ENCODE data around the gene CCND2. TPM values are rescaled to one million over a fixed set of nuclear protein-coding genes. Genes with fewer than 3 reads are reported as not detected.
A peak's percentile ranks its signal among the peaks of the same experiment; 100 is the strongest.

CCND2 gene
- total RNA-seq, 2 donors from 2014 or later: 378 to 404 TPM

DNA sequence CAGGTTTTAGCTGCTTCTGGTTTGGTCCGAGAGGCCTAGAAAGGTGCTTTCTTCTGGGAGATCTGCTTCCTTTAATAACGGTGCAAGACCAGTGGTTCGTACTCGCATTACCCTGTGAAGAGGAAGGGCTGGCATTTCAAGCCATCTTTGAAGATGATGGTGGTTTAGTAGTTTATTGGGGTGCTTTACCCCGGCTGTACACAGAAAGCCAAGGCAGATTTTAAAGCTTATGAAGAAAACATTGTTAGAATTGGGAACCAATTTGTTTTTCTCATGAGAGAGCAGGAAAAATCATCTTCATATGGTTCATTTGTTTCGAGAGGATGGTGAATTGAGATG is 3.6 kb downstream of the CCND2 start:
- ATAC-seq (replicated peaks): no peak
- Mint-ChIP-seq H3K27ac (peak overlapping the region; percentile 98), H3K4me3 (peak overlapping the region; percentile 95), H3K4me1 (peaks cover 40% of the 10 kb centered on the region), H3K9me3 (no peaks in the 10 kb centered on the region), H3K36me3 (ENCODE audit: low read depth) (peaks cover 96% of the 10 kb centered on the region), H3K27me3 (no peaks in the 10 kb centered on the region)

DNA sequence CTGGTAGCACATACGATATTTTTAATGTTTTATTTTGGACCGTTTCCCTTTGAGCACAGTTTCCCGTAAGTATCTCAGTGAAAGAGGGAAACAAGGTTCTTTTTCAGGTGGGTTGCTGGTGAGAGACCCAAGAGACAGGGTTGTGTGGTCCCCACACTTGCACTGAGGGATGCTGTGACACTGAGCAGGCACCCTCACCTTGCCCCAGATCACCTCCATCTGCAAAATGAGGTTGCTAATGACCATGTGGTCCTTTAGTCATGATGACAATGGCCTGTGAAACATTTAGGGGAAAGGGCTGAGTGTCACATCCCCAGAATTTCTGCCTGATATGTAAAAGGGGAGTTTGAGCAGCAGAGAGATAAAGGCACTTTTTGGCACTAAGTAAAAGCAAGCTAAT is 4.3 kb downstream of the CCND2 start:
- peak overlapping the region; percentile 95 for H3K4me3 Mint-ChIP-seq
- no peaks in the 10 kb centered on the region for H3K27me3 Mint-ChIP-seq
- ATAC-seq (replicated peaks): no peak
- no peaks in the 10 kb centered on the region for H3K9me3 Mint-ChIP-seq
- H3K4me1 Mint-ChIP-seq: peaks cover 47% of the 10 kb centered on the region
- peaks cover 97% of the 10 kb centered on the region for H3K36me3 Mint-ChIP-seq (ENCODE audit: low read depth)
- peak overlapping the region; percentile 41 for H3K27ac Mint-ChIP-seq

DNA sequence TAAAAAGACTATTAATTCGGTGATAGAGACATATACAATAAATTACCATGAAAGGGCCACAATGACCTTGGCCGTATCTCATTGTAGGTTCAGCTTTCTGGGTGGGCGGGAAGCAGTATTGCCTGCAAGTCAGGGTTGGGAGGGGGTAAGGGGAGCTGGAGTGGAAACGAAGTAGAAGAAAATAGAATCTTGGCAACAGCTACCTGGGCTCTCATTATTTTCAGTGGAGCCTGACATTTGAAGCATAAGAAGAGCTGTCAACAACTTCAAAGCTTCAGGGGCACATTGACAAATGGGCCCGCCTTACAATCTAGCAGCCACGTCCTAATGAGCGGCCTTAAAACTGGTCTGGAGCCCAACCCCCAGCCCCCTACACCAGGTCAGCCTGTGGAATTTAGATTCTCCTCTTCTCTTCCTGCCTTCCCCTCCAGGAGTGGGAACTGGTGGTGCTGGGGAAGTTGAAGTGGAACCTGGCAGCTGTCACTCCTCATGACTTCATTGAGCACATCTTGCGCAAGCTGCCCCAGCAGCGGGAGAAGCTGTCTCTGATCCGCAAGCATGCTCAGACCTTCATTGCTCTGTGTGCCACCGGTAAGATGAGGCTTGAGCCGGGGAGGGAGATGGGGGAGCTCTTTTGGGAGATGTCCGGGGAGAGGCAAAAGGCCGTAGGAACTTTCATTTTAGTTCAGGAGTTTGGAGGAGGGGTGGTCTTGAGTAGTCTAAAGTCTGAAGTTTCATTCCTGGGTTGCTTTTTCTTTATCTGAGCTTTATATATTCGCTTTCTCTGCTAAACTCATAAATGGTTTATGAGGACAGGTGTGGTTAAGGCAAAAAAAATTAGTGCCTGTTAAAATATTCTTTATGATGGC is 5.0 kb downstream of the CCND2 start:
- ATAC-seq (replicated peaks): no peak
- no peaks in the 10 kb centered on the region for H3K9me3 Mint-ChIP-seq
- peaks cover 50% of the 10 kb centered on the region for H3K4me1 Mint-ChIP-seq
- peaks cover 97% of the 10 kb centered on the region for H3K36me3 Mint-ChIP-seq (ENCODE audit: low read depth)
- peak overlapping the region; percentile 95 for H3K4me3 Mint-ChIP-seq
- peak overlapping the region; percentile 82 for H3K27ac Mint-ChIP-seq
- no peaks in the 10 kb centered on the region for H3K27me3 Mint-ChIP-seq

DNA sequence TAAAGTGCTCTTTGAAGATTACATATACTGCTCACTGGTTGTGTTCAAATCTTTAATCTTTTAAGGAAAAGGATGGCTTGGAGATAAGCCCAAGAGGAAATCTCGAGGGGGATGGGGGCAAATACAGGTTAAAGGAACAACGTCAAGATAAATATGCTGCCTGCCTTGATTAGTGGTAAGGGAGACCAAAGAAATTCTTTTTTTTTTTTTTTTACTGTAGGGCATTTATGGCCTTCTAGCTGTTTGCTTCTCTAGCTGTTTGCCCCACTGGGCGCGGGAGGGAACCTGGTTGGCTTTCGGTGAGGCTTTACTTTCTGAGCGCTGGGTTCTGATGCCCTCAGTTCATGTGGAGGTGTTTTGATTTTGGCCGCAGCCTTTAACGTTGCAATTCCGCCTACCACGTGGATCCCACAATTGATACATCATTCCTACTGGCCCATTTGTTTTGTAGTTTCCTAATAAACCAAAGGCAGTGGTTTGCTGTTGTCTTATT is 5.7 kb downstream of the CCND2 start:
- Mint-ChIP-seq H3K4me1 (peaks cover 55% of the 10 kb centered on the region), H3K4me3 (peak overlapping the region; percentile 95), H3K27me3 (no peaks in the 10 kb centered on the region), H3K9me3 (no peaks in the 10 kb centered on the region), H3K27ac (peak overlapping the region; percentile 82), H3K36me3 (ENCODE audit: low read depth) (peaks cover 100% of the 10 kb centered on the region)
- no peak for ATAC-seq (replicated peaks)

DNA sequence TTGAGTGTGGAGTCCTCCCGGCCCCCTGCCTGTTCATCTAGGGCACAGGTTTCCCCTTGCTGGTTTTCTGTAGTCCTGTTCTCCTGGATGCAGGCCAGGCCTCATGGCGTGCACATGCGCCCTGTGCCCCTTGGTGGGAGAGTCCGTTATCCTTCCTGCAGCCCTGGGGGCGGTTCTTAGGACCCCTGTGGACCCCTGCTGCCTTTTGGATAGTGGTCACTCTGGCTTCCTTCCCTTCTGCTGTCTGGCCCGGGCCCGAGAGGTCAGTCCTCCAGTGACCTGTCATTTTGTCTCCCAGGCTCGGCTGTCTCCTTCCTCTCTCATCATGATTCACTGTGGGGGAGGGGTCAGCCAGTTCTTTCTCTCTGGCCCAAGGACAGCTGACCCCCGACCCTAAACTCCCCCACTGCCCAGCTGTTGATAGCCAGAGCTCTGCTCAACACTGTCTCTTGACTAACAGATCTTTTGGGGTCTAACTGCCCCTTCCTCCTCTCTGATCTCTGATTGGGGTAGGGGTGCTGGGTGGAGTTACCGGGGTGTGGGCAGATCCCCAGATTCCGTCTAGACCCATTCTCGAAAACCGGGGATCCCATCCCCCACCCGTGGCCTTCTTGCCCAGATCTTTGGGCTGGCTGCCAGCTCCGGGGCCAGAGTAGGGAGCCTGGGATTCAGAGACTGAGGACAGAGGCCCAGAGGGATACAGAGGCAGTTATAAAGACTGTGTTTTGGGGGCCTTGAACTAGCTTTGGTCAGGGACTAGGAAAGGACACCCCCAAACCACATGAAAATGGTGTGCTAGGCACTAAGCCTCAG is 7.0 kb downstream of the CCND2 start:
- H3K27ac Mint-ChIP-seq: peak overlapping the region; percentile 81
- H3K27me3 Mint-ChIP-seq: no peaks in the 10 kb centered on the region
- ATAC-seq (replicated peaks): no peak
- H3K9me3 Mint-ChIP-seq: no peaks in the 10 kb centered on the region
- H3K4me3 Mint-ChIP-seq: peak overlapping the region; percentile 95
- peaks cover 100% of the 10 kb centered on the region for H3K36me3 Mint-ChIP-seq (ENCODE audit: low read depth)
- peaks cover 59% of the 10 kb centered on the region for H3K4me1 Mint-ChIP-seq

DNA sequence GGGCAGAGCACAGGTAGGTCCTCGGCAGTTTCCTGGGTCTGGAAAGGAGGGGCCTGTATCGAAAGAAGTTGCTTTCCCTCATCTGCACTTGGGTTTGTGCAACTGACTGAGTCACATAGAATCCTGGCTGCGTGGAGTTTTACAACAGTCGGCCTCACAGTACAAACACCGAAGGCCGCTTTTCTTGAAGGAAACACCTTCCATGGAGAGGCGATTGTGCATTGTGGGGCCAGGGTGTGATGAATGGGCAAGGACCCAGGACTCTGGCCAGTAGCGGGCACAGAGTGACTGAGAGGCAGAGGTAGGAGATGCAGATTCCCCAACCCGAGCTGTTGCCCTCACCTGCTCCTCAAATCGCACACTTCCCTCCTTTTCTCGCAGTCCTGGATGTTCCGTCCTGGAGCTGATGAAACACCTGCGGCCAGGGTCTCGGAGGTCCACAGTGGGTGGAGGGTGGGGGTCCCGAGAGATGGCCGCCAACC is 7.7 kb downstream of the CCND2 start:
- H3K36me3 Mint-ChIP-seq (ENCODE audit: low read depth): peaks cover 100% of the 10 kb centered on the region
- no peaks in the 10 kb centered on the region for H3K27me3 Mint-ChIP-seq
- H3K27ac Mint-ChIP-seq: peak overlapping the region; percentile 81
- ATAC-seq (replicated peaks): no peak
- no peaks in the 10 kb centered on the region for H3K9me3 Mint-ChIP-seq
- H3K4me1 Mint-ChIP-seq: peaks cover 65% of the 10 kb centered on the region
- peak overlapping the region; percentile 95 for H3K4me3 Mint-ChIP-seq

DNA sequence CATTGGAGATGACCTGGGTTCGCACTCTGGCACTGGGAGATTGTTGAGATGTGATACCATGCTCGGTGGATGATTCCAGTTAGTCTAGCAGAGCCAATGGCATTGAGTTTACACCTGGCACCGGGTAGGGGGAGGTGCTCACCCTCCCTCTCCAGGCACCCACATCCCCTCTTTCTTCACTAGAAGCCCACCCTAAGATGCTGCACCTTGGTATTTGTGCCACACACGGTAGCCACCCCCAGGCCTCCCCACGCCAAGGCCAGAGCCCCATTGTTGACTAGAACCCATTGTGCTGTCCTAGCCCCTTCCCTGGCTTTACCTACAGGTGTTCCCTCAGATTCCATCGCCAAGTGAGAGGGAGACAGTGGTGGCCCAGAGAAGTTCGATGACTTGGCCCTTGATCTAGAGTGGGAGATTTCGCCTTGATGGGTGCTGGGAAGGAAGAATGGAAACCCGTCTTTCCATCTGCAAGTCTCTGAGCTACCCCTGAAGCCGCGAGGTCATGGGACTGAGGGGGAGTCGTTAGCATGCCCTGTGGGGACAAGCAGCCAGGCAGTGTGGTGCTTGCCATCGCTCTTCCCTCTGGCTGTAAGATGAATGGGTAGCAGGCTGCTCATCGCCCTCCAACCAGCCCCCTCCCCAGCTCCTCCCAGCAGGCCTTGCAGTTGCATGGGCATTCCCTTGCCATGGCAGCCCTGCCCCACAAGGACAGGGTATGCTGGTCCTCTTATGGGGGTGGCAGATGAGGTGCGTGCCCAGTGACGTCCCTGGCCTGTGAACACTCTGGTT is 8.7 kb downstream of the CCND2 start:
- peaks cover 100% of the 10 kb centered on the region for H3K36me3 Mint-ChIP-seq (ENCODE audit: low read depth)
- no peak overlapping the region for H3K27ac Mint-ChIP-seq
- no peak for ATAC-seq (replicated peaks)
- H3K9me3 Mint-ChIP-seq: no peaks in the 10 kb centered on the region
- H3K4me1 Mint-ChIP-seq: peaks cover 68% of the 10 kb centered on the region
- H3K4me3 Mint-ChIP-seq: peak overlapping the region; percentile 26
- H3K27me3 Mint-ChIP-seq: no peaks in the 10 kb centered on the region

DNA sequence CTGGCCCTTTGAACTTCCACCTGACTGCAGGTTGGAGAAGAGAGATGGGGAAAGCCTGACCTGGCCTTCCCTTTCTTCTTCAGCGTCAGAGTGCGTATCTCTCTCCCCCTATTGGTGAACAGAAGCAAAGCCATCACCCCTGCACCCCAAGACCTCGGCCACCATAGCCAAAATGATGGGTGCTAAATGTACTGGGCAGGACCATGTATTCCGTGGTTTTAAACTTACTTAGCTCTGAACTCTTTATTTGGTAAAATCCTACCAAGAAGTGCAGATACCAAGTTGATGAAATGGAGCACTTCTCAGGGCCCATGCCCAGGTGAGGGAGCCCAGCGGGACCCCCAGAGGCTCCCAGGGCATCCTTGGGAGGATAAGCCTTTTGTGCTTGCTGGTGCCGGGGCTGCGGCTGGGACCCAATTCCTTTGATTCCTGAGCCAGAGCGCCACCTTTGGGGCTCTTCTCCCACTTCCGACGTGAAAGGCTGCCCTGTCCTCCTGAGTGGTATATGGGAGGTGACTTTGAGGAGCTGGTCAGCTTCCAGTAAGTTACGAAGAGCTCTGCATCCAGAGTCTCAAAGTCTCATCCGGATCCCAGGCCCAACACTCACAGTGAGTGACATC is 9.4 kb downstream of the CCND2 start:
- Mint-ChIP-seq H3K27me3 (no peaks in the 10 kb centered on the region), H3K9me3 (no peaks in the 10 kb centered on the region), H3K27ac (no peak overlapping the region), H3K4me3 (peak overlapping the region; percentile 54), H3K4me1 (peaks cover 72% of the 10 kb centered on the region), H3K36me3 (ENCODE audit: low read depth) (peaks cover 100% of the 10 kb centered on the region)
- ATAC-seq (replicated peaks): no peak

DNA sequence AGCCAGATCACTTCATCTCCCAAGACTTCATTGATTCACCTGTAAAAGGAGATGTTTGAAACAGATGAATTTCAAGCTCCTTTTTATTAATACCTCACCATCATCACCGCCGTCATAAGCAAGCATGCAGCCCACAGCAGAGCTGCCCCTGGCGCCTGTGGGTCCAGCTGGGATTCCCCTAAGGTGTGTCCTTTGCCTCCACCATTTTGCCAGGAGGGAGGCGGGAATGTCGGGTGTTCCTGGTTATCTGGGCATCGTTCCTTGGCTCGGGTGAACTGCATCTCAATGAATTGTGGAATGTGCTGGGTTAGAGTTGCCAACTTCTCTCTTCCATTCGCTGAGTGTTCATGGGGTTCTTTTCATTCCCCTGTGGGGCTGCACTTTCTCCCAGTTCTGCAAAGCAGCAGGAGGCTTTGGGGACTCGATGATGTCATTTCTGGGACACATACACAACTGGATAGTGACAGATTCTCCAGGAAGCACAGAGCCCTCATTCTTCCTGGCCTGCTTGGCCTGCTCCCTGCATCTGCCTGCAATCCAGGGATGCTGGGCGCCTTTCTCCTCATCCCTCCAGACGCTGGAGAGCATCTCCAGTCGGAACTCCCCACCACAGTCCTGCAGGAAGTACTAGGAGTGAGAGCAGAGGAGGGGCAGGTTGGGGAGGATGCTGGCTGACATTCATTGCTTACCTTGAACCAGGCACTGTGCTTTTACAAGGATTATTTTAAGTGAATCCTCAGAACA is 10.1 kb downstream of the CCND2 start:
- Mint-ChIP-seq H3K27me3 (no peaks in the 10 kb centered on the region), H3K36me3 (ENCODE audit: low read depth) (peaks cover 100% of the 10 kb centered on the region), H3K9me3 (no peaks in the 10 kb centered on the region), H3K4me3 (peak overlapping the region; percentile 54), H3K4me1 (peaks cover 72% of the 10 kb centered on the region), H3K27ac (peak overlapping the region; percentile 75)
- no peak for ATAC-seq (replicated peaks)

DNA sequence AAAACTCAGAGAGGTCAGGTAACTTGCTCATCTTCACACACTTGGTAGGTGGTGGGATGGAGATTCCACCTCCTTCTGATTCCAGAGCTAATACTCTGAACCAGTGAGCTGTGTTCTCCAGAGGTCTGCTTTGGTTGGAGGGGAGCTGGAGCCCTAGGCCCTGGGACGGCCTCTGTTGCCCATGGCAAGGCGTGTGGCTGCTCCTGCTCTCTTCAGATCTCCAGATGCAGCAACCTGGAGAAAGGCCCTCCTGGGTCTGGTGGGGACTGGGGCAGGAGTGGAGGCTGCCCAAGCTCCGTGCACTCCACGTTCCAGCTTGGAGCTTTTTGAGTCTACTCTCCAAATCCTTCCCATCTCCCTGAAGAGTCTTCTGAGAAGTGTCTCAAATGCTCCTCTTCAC is 10.7 kb downstream of the CCND2 start:
- Mint-ChIP-seq H3K9me3 (no peaks in the 10 kb centered on the region), H3K27ac (no peak overlapping the region), H3K4me1 (peaks cover 72% of the 10 kb centered on the region), H3K36me3 (ENCODE audit: low read depth) (peaks cover 100% of the 10 kb centered on the region), H3K4me3 (peak overlapping the region; percentile 54), H3K27me3 (no peaks in the 10 kb centered on the region)
- ATAC-seq (replicated peaks): no peak

DNA sequence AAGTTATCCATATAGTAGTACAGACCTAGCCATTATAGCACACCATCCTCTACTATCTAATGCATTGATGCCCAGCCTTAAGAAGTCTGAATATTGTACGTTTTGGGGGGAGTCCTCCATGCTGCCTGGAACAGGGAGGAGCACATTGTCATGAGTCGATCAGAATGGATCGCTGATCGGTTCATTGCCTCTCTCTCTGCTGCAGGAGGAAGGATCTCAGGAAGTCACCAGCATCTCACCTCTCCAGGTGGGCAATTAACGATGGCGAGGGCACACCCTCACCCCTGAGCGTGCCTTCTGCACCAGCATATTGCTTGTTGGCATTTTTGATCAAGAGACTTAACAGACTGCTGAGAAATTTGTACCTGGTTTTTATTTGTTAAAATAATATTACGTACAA is 11.5 kb downstream of the CCND2 start:
- Mint-ChIP-seq H3K4me3 (peak overlapping the region; percentile 72), H3K36me3 (ENCODE audit: low read depth) (peaks cover 100% of the 10 kb centered on the region), H3K27ac (no peak overlapping the region), H3K4me1 (peaks cover 73% of the 10 kb centered on the region), H3K9me3 (no peaks in the 10 kb centered on the region), H3K27me3 (no peaks in the 10 kb centered on the region)
- no peak for ATAC-seq (replicated peaks)

DNA sequence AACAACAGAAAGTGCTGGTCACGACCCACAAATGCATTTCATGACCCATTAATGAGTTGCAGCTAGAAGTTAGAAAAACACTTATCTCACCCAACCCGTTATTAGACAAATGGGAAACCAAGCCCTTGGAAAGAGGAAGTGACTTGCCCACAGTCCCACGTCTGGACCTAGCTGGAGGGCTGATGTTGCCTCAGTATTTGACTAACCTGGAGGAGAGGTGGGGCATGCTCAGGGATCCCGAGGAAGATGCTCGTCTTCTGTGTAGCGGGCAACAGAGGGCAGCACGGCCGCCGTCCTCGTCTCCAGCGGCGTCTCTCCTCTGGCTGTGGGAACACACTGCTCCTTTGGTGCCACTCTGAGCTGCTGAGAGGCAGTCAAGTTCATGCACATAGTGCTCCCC is 12.7 kb downstream of the CCND2 start:
- Mint-ChIP-seq H3K4me3 (peak overlapping the region; percentile 72), H3K27me3 (no peaks in the 10 kb centered on the region), H3K27ac (peak overlapping the region; percentile 84), H3K4me1 (peaks cover 76% of the 10 kb centered on the region), H3K36me3 (ENCODE audit: low read depth) (peaks cover 100% of the 10 kb centered on the region), H3K9me3 (no peaks in the 10 kb centered on the region)
- ATAC-seq (replicated peaks): no peak

DNA sequence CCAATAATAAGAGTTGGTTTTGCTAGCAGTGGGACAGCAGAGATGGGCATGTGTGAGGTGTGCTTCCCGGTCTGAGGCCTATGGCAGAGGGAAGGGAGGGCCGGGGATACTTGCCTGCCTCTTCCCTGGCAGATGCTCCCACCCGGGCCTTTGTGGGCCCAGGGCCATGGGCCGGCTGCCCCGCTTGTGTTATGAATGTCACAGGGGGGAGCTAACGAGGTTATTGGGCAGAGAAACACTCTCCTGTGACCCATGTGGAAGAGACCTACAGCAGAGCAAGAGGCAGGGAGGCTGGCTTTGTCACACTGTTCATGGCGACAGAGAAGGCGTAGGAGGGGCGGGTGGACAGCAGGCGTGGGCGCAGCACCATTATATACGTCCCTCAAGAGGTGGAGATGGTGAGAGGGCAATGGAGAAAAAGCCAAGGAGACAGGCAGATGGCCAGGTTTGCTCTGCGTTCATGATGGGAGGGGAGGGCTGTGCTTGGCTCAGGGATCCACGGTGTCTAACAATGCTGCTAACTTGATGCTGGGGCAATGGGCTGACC is 13.3 kb downstream of the CCND2 start:
- Mint-ChIP-seq H3K4me1 (peaks cover 78% of the 10 kb centered on the region), H3K9me3 (no peaks in the 10 kb centered on the region), H3K27ac (peak overlapping the region; percentile 84), H3K27me3 (no peaks in the 10 kb centered on the region), H3K4me3 (peak overlapping the region; percentile 72), H3K36me3 (ENCODE audit: low read depth) (peaks cover 100% of the 10 kb centered on the region)
- ATAC-seq (replicated peaks): no peak

Data from activated T-helper 17 cell treated with anti-CD3 and anti-CD28 coated beads, Interleukin-2, amount 50 U/mL, for 72 hours (primary cell).